ENCODE results near the gene HCAR1.

HCAR1 gene

DNA sequence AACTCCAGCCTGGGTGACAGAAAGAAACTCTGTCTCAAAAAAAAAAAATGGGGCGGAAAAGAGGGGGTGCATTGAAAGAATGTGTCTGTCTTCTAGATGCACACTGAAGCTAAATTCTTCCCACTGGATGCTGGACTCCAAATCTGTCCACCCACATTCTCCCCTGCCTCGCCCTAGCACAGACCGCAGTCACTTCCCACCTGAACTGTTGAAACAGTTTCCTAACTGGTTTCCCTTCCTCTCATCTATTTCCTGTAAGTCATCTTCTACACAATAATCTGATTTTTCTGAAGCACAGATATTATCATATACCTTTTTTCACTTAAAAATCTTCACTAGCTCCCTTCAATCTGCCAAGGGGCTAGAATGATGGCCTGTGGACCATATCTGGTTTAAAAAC lies 1.5 kb upstream of the HCAR1 start:
- TF ChIP-seq, protein P1, sequence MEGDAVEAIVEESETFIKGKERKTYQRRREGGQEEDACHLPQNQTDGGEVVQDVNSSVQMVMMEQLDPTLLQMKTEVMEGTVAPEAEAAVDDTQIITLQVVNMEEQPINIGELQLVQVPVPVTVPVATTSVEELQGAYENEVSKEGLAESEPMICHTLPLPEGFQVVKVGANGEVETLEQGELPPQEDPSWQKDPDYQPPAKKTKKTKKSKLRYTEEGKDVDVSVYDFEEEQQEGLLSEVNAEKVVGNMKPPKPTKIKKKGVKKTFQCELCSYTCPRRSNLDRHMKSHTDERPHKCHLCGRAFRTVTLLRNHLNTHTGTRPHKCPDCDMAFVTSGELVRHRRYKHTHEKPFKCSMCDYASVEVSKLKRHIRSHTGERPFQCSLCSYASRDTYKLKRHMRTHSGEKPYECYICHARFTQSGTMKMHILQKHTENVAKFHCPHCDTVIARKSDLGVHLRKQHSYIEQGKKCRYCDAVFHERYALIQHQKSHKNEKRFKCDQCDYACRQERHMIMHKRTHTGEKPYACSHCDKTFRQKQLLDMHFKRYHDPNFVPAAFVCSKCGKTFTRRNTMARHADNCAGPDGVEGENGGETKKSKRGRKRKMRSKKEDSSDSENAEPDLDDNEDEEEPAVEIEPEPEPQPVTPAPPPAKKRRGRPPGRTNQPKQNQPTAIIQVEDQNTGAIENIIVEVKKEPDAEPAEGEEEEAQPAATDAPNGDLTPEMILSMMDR (IDR thresholded peaks at IDR 0.05; ENCODE audit: extremely low read depth, insufficient read depth, missing control alignments), result no peak
- in situ Hi-C loops (cut with MboI; ENCODE audit: low pct_unique_long_range_greater_than_20kb, low sequenced_read_pairs, unreplicated experiment), result no loop called here
- DNase-seq (ENCODE audit: low spot score), result no peak

GRCh38 chr12:122729583-122730214 lies 945 bp downstream of the HCAR1 start:
- TF ChIP-seq, protein P1 (IDR thresholded peaks at IDR 0.05; ENCODE audit: extremely low read depth, insufficient read depth, missing control alignments), result no peak
- DNase-seq (ENCODE audit: low spot score), result no peak
- in situ Hi-C loops (cut with MboI; ENCODE audit: low pct_unique_long_range_greater_than_20kb, low sequenced_read_pairs, unreplicated experiment), result no loop called here

DNA sequence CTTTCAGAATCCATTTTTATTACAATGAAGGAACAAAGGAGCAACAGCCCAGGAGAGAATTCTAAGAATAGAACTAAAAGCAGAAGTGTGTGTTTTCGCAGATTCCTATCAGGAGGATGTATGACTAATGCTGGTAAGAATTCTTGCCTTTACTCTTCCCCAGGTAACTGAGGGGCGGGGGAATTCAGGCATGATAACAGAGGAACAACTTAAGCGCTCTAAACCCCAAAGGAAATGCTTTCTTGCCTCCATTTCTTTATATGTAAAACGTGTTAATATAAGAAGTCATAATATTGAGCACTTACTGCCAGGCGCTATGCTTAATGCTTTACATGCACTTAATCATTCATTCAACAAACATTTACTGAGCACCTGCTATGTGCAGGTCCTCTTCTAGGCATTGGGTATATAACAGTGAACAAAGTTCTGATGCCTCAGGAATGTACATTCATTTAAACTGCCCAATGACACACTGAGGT lies 4.5 kb downstream of the HCAR1 start:
- TF ChIP-seq, protein P1 (IDR thresholded peaks at IDR 0.05; ENCODE audit: extremely low read depth, insufficient read depth, missing control alignments), result no peak
- no peak for DNase-seq (ENCODE audit: low spot score)
- in situ Hi-C loops (cut with MboI; ENCODE audit: low pct_unique_long_range_greater_than_20kb, low sequenced_read_pairs, unreplicated experiment), result no loop called here

- no peak for DNase-seq (ENCODE audit: low spot score)
- in situ Hi-C loops (cut with MboI; ENCODE audit: low pct_unique_long_range_greater_than_20kb, low sequenced_read_pairs, unreplicated experiment), result no loop called here
- TF ChIP-seq, protein P1 (IDR thresholded peaks at IDR 0.05; ENCODE audit: extremely low read depth, insufficient read depth, missing control alignments), result no peak
These were observed 5.1 kb downstream of the HCAR1 start for GRCh38 chr12:122725452-122726079.

DNA sequence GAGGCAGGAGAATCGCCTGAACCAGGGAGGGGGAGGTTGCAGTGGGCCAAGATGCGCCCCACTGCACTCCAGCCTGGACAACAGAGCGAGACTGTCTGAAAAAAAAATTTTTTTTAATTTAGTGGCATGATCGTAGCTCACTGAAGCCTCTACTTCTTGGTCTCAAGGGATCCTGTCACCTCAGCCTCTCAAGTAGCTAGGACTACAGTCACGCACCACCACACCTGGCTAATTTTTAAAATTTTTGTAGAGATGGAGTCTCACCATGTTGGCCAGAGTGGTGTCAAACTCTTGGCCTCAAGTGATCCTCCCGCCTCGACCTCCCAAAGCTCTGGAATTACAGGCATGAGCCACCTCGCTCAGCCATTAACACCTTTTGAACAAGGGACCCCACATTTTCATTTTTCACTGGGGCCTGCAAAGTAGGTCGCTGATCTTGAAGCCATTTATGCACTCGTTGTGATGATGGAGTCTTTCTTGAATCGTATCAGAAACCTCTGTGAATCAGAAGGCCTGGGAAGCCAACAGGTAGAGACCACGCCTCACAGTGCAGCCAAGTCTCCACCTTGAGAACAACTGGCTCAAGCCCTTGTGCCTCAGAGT lies 5.9 kb downstream of the HCAR1 start:
- DNase-seq (ENCODE audit: low spot score), result no peak
- TF ChIP-seq, protein P1 (IDR thresholded peaks at IDR 0.05; ENCODE audit: extremely low read depth, insufficient read depth, missing control alignments), result no peak
- in situ Hi-C loops (cut with MboI; ENCODE audit: low pct_unique_long_range_greater_than_20kb, low sequenced_read_pairs, unreplicated experiment), result no loop called here

- in situ Hi-C loops (cut with MboI; ENCODE audit: low pct_unique_long_range_greater_than_20kb, low sequenced_read_pairs, unreplicated experiment), result no loop called here
- DNase-seq (ENCODE audit: low spot score), result no peak
- TF ChIP-seq, protein P1 (IDR thresholded peaks at IDR 0.05; ENCODE audit: extremely low read depth, insufficient read depth, missing control alignments), result no peak
These were observed 8.3 kb downstream of the HCAR1 start for GRCh38 chr12:122722387-122722786.
